ENCODE measurements around the gene KRT1.

Gene KRT1

DNA sequence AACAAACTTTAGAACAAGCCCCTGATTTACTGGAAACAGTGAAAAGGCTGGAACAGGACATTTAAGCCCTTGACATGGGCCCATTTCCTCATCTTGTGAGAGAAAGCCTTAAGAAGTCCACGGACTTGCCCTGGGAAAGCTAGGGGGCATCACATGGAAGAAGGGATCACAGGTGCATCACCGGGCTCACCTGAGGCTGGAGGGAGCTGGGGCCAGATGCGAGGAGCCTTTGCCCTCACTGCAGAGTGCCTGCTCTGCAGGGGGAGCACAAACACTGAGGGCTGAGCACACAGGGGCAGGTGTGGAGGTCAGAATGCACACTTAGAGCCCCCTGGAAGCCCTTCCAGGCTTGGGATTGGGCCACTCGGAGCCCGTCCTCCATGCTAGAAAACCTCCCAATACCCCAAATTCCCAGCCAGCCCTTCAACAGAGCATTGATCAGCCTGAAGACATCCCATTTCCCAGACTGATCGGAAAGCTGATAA lies 5.2 kb upstream of the KRT1 start:
- no peak for TF ChIP-seq FOXP2 (optimal IDR thresholded peaks at IDR 0.05; ENCODE audit: borderline replicate concordance, extremely low read depth, extremely low read length, insufficient read depth)
- TF ChIP-seq POLR2AphosphoS5 (IDR thresholded peaks at IDR 0.05; ENCODE audit: low read depth, low read length), result no peak
- TF ChIP-seq, protein P1, sequence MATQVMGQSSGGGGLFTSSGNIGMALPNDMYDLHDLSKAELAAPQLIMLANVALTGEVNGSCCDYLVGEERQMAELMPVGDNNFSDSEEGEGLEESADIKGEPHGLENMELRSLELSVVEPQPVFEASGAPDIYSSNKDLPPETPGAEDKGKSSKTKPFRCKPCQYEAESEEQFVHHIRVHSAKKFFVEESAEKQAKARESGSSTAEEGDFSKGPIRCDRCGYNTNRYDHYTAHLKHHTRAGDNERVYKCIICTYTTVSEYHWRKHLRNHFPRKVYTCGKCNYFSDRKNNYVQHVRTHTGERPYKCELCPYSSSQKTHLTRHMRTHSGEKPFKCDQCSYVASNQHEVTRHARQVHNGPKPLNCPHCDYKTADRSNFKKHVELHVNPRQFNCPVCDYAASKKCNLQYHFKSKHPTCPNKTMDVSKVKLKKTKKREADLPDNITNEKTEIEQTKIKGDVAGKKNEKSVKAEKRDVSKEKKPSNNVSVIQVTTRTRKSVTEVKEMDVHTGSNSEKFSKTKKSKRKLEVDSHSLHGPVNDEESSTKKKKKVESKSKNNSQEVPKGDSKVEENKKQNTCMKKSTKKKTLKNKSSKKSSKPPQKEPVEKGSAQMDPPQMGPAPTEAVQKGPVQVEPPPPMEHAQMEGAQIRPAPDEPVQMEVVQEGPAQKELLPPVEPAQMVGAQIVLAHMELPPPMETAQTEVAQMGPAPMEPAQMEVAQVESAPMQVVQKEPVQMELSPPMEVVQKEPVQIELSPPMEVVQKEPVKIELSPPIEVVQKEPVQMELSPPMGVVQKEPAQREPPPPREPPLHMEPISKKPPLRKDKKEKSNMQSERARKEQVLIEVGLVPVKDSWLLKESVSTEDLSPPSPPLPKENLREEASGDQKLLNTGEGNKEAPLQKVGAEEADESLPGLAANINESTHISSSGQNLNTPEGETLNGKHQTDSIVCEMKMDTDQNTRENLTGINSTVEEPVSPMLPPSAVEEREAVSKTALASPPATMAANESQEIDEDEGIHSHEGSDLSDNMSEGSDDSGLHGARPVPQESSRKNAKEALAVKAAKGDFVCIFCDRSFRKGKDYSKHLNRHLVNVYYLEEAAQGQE (IDR thresholded peaks at IDR 0.05; ENCODE audit: insufficient read depth in 1 of 2, low read depth in 2 of 2, low read length in 2 of 2), result no peak
- no peak for TF ChIP-seq TAF1 (IDR thresholded peaks at IDR 0.05; ENCODE audit: borderline replicate concordance, insufficient read depth, low read length)
- TF ChIP-seq SIN3A (IDR thresholded peaks at IDR 0.05; ENCODE audit: borderline replicate concordance, insufficient read depth, low read length), result no peak

DNA sequence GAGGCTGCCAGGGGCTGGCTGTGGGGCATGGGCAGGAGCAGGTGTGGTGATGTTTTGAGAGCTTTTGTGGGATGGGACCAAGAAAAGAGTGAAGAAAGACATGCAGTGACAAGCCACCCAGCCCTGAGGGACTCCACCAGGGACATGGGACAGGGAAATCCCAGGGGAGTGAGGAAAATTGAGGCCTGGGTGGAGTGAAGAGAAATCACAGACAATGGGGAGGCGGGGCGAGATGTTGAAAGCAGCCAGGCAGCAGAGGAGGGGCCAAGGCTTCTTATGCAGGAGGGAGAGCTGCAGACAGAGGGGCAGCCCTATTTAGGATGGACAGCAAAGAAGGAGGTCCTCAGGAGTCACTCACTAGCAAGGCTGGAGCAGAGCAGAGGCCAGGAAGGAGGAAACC lies 4.2 kb upstream of the KRT1 start:
- TF ChIP-seq FOXP2 (optimal IDR thresholded peaks at IDR 0.05; ENCODE audit: borderline replicate concordance, extremely low read depth, extremely low read length, insufficient read depth), result no peak
- no peak for TF ChIP-seq SIN3A (IDR thresholded peaks at IDR 0.05; ENCODE audit: borderline replicate concordance, insufficient read depth, low read length)
- TF ChIP-seq TAF1 (IDR thresholded peaks at IDR 0.05; ENCODE audit: borderline replicate concordance, insufficient read depth, low read length), result no peak
- TF ChIP-seq, protein P1 (IDR thresholded peaks at IDR 0.05; ENCODE audit: insufficient read depth in 1 of 2, low read depth in 2 of 2, low read length in 2 of 2), result no peak
- TF ChIP-seq POLR2AphosphoS5 (IDR thresholded peaks at IDR 0.05; ENCODE audit: low read depth, low read length), result no peak

DNA sequence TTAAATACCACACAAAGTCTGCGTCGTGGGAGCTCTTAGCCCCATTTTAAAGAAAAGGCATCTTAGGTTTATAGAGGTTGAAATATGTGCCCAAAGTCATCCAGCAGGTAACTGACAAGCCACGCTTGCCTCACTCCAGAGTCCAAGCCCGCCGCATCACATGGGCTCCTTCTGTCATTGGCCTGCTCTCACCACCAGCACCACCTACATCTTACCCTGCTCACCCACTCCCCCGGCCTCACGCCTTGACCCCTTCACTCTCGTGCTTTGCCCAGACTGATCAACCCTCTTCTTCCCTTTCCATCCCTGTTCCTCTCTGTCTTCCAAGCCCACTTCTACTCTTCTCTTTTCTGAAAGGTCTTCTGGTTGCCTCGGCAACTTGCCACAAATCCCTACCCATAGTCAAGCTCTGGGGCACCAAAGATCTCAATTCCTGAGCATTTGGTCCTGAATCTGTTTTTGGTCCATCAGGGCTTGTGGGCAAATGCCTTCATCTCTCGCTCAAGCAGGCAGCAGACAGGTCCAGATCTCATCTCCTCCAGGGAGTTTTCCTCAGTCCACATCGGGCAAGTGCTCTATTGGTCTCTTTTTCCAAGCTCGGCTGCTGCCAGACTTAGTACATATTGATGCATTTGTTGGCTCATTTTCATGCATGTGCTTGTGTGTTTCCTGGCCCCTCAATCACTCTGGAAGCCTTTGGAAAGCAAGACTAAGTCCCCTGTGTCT lies 3.5 kb upstream of the KRT1 start:
- TF ChIP-seq FOXP2 (optimal IDR thresholded peaks at IDR 0.05; ENCODE audit: borderline replicate concordance, extremely low read depth, extremely low read length, insufficient read depth), result no peak
- no peak for TF ChIP-seq TAF1 (IDR thresholded peaks at IDR 0.05; ENCODE audit: borderline replicate concordance, insufficient read depth, low read length)
- TF ChIP-seq, protein P1 (IDR thresholded peaks at IDR 0.05; ENCODE audit: insufficient read depth in 1 of 2, low read depth in 2 of 2, low read length in 2 of 2), result no peak
- TF ChIP-seq SIN3A (IDR thresholded peaks at IDR 0.05; ENCODE audit: borderline replicate concordance, insufficient read depth, low read length), result no peak
- no peak for TF ChIP-seq POLR2AphosphoS5 (IDR thresholded peaks at IDR 0.05; ENCODE audit: low read depth, low read length)

DNA sequence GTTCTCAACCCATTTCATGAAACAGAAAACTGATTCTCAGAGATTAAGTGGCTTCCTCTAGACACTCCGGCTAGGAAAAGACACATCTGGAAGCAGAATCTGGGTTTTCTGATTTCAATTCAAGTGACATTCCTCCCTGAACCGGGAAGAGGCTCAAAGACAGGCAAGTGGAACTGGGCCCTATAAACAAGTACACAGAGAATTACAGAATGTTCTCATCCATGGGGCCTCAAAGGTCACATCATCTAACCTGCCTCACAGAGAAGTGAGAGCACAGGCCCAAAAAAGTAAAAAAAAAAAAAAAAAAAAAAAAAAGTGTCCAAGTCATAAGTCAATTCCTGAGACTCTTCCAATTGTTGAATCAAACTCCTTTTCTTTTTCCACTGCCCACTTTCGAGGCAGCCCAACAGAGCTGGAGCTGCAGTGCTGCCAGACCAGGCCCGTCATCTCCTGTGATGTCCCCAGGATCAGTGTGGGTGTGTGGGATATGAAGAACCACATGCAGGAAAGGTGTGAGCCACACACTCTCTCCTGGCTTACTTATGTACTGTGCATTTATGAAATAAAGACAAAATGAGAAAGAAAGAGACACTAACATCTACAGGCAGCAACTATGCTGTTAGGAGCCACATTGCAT lies 2.8 kb upstream of the KRT1 start:
- no peak for TF ChIP-seq POLR2AphosphoS5 (IDR thresholded peaks at IDR 0.05; ENCODE audit: low read depth, low read length)
- no peak for TF ChIP-seq TAF1 (IDR thresholded peaks at IDR 0.05; ENCODE audit: borderline replicate concordance, insufficient read depth, low read length)
- no peak for TF ChIP-seq FOXP2 (optimal IDR thresholded peaks at IDR 0.05; ENCODE audit: borderline replicate concordance, extremely low read depth, extremely low read length, insufficient read depth)
- TF ChIP-seq SIN3A (IDR thresholded peaks at IDR 0.05; ENCODE audit: borderline replicate concordance, insufficient read depth, low read length), result no peak
- TF ChIP-seq, protein P1 (IDR thresholded peaks at IDR 0.05; ENCODE audit: insufficient read depth in 1 of 2, low read depth in 2 of 2, low read length in 2 of 2), result no peak
